ENCODE measurements around the gene TMC7.

Gene TMC7

DNA sequence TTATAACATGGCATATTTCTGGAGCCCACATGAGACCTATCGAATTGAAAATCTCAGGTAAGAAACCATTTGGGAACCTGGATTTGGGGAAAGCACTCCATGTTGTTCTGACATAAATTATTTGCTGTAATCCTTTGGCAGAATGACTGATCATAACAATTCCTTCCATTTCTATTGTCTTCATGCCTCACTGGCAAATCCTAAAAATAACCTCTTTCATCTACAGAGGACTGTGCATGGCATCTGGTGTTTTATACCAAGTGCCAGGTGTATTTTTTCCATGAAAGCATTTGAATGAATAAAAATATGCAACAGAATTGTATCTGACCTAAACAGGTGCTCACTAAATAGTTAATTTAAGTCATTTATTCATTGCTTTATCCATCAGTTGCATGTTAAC is 50.0 kb downstream of the TMC7 start:
- DNase-seq: no peak

DNA sequence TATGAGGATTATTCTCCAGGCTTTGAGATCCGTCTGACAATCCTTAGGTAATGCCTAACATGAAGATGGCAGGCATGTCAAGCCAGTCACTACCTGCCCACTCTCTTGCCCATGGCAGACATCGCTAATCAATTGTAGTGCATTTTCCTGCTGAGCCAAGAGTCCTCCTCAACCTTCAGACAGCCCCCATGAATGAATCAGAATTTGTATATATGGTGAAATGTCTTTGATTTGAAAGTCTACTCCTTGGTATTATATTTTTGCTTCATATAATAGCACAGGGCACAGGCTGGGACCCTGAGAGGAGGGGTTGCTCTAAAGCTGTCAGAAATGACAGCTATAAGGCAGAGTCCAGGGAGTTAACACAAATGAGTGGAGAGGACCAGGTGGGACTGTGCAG is 56.7 kb downstream of the TMC7 start:
- DNase-seq: no peak

DNA sequence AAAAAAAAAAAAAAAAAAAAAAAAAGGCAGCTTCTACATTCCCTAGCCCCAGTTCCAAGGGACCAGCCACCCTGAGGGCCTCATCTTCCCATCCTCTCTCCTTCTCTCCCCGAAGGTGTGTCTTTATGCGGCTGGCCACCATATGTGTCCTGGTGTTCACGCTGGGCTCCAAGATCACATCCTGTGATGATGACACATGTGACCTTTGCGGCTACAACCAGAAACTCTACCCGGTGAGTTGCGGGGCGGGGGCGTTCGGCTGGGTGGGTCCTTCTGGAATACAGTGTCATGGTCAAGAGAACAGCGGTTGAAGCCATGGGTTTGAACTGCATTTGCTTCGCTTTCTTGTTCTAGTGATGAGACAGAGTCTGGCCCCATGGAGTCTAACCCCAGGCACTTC is 61.0 kb downstream of the TMC7 start:
- DNase-seq: no peak

DNA sequence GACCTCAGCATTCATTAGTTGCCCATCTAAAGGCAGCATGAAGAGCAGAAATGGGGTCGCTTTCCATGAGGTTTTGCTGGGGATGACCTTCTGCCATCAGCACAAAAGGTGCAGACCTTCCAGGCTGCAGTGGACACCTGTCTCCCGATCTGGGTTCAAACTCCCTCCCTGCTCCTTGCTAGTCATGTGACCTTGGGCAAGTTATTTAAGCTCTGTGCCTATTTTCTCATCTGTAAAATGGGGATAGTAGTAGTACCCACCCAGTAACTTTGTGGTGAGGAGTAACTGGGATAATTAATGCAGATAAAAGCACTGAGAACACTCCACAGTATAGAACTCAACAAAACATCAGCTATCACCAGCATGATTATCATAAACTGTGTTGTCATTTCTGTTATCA is 62.3 kb downstream of the TMC7 start:
- DNase-seq: no peak

DNA sequence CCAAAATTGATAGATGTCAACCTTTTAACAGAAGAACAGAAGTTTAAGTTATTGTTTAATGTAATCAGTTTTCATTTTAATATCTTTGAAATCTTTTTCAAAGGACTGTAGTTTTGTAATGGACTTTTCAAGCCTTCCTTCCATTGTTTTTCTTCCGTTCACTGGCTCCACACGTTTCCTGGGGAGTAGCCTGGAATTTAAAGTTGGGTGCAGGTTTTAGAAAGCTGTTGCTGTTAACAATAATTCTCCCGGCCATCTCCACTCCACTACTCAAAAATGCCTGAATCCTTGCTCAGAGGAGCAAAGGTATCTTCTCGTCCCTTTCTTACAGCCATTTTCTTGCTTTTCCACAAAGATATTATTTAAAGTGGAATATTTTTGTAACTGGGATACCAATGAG is 79.0 kb downstream of the TMC7 start:
- DNase-seq: no peak

DNA sequence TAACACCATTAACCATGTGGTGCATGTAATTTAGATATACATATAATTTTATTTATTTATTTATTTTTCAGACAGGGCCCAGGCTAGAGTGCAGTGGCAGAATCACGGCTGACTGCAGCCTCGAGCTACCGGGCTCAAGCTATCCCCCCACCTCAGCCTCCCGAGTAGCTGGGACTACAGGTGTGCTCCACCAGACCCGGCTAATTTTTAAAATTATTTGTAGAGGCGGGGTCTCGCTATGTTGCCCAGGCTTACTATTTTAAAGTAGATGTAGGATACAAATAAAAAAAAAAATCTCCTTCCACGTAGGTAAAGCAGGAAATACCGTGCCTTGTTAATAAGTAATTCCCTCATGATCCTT is 83.2 kb downstream of the TMC7 start:
- DNase-seq: no peak

DNA sequence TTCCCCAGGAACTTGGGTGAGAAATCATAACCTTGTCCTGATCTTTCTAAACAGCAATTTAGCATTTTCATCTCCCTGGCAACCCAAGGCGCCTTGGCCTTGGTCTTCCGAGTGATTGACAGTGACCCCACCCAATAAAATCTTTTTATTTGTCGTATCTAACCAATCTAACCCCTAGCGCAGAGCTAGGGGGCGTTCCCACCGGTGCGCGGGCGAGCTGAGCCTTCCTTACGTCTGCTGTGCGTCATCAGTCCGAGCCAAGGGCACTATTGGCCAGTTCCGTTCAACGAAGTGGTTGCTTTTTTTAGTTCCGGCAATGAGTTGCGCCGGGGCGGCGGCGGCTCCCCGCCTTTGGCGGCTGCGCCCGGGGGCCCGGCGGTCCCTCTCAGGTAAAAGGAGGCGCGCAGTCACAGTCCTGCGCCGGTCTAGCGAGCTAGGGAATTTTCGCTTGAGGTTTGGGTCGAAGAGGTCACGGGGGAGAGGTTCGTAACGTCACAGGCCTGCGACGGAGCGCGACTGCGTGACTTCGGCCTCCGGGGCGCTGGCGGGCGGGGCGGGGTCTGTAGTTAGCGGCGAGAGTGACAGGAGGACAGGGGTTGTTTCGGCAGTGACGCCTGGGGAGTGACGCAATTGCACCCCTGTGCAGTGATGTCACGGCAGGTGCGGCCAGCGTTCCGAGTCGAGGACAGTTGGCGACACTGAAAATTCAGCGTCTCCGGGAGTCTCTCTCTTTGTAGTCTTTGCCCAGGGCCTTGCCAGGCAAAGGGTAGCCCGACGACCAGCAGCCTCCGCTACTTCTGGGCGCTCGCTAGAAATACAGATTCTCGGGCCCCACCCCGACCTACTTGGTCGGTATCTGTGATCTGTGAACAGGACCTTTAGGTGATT is 83.9 kb downstream of the TMC7 start, which contains the start of gene COQ7:
TSS of gene COQ7 (plus strand) at position 266 of the 888 bp plus-strand sequence. CDS start at position 317, 51 bp downstream.
- DNase-seq: peak; percentile 97

DNA sequence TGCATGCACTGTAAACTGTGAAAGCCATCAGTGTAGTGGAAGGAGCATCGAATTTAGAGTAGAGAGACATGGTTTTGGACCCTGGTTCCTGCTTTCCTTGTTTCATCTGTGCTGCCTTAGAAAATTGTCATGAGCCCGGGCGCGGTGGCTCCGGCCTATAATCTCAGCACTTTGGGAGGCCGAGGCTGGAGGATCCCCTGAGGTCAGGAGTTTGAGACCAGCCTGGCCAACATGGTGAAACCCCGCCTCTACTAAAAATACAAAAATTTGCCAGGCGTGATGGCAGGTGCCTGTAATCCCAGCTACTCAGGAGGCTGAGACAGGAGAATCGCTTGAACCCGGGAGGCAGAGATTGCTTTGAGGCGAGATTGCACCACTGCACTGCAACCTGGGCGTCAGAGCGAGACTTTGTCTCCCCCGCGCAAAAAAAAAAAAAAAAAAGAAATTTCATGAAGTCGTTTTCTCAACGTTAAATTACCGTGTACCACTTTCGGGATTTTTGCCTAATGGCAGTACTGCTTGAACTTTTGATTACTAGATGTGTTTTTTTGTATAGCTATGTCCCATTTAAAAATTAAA is 84.6 kb downstream of the TMC7 start:
- no peak for DNase-seq

DNA sequence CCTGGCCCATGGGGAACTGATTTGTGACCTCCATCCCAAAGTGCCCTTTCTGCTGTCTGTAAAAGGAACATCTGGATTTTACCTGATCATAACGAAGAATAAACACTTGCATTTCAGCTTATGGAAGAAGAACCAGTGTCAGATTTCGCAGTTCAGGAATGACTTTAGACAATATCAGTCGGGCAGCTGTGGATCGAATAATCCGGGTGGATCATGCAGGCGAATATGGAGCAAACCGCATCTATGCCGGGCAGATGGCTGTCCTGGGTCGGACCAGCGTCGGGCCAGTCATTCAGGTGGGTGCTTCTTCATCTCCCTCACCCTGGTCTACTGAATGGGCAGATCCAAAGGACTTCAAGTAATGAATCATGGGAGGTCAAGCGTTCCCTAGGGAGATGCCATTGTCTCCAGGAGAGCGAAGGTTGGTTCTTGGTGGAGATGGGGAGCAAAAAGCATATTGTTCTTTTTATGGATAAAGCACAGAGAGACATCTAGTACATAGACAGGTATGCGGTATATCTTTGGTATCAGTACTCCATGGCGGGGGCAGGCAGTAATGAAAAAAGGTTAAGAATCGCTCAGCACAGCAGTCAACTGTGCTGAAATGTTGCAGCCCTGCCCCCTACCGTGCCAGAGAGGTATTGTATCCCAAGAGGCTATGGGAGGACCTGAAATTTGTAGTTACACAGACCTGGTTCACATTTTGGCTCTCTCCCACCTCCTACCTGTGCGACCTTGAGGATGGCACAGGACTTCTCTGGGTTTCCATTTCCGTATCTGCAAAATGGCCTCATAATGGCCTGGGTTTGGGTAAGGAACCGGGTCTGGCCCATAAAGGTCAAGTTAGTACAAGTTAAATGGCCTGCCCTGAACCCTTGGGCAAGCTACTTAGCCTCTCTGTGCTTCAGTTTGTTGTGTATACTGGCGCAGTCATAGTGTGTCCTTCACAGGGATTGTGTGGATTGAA is 88.4 kb downstream of the TMC7 start:
- peak; percentile 54 for DNase-seq

DNA sequence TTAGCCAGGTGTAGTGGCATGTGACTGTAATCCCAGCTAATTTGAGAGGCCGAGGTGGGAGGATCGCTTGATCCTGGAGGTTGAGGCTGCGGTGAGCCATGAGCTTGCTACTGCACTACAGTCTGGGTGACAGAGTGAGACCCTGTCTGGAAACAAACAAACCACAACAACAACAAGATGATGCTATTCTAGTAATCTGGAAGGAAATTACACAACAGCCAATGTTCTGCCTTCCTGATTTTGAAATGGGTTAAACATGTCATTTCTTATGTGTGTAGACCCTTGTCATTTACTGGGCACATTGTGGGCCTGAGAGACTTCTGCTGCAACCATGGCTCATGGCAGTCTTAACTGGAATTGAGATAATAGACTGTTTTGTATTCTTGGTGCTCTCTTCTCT is 89.6 kb downstream of the TMC7 start:
- no peak for DNase-seq

DNA sequence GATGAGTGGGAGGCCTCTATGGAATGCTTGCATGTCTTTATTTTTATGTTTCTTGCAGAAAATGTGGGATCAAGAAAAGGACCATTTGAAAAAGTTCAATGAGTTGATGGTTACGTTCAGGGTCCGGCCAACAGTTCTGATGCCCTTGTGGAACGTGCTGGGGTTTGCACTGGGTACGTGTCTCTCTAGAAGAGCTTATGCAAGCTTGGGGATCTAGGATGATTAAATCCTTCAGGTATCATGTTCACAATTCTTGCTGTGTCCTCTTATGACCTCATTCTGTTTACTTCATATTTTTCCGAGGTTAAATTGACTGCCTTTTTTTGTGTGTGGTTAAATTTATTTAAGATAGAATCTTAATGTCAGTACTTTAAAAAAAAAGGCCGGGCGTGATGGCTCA is 90.1 kb downstream of the TMC7 start:
- DNase-seq: no peak

DNA sequence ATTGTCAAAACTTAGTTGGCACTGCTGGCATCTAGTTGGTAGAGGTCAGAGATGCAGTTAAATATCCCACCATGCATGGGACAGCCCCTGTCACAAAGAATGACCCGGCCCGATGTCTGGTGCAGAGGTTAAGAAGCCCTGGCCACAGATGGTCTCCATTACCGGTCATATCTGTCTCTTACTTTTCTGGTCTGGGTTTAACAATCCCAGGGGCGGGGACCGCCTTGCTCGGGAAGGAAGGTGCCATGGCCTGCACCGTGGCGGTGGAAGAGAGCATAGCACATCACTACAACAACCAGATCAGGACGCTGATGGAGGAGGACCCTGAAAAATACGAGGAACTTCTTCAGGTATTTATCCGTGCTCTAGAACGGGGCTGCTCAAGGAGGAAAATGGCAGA is 91.8 kb downstream of the TMC7 start:
- no peak for DNase-seq

DNA sequence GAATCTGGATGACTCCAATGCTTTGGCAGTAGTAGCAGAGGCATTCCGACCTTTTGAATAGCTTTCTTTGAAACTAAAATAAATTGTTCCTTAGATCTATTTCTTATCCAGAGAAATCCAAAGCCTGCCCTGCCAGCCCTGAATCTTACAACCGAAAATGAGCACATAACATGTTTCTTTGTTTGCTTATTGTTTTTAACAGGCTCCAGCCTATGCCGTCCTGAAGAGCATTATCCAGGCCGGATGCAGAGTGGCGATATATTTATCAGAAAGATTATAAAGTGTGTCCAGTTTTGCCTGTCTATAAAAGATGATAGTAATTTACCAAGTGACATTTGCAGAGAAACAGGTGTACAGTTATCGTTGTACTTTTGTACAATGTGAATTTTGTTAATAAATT is 94.1 kb downstream of the TMC7 start:
- no peak for DNase-seq

DNA sequence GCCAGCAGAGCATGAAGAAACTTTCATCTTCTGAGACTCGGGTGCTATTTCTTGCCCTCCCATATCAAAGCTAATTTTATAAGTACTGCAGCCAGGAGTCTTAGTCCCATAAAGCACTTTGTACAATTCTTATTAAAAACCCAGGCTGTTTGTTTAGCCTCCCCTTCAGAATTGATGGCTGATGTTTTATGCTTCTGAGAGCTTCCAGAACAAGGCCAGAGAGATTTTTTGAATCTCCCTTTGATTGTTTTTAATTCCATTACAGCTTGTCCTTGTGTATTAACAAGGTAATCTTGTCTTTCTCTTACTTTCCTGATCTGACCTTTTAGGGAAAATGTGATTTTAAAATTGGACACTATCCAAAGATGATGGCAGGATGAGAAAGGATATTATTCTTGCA is 99.9 kb downstream of the TMC7 start:
- no peak for DNase-seq

DNA sequence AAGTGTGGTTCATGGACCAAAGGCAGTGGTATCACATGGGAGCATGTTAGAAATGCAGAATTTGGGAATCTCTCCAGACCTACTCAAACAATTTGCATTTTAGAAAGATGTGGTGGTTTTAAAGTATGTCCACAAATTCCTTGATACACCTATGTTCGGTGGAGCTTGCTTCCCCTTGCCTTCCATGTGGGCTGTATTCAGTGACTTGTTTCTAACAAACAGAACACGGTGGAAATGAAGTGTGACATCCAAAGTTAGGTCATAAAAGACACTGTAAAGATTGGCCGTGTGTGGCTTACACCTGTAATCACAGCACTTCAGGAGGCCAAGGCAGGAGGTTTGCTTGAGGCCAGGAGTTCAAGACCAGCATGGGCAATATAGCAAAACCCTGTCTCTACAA is 100.4 kb downstream of the TMC7 start:
- no peak for DNase-seq

DNA sequence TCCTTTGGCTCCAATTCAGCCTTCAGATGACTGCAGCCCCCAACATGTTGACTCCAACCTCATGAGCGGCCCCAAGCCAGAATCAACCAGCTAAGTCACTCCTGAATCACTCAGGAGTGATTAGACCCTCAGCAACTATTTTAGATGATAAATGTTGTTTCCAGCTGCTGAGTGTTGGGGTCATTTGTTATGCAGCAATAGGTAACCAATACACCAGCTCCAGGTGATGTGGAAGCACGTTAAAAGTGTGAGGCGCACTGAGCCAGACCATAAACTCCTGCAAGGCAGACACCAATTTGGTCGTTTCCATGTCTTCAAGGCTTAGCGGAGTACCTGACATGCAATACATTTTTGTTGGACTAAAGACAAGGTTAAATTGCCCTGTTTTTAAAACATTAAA is 101.1 kb downstream of the TMC7 start:
- no peak for DNase-seq

DNA sequence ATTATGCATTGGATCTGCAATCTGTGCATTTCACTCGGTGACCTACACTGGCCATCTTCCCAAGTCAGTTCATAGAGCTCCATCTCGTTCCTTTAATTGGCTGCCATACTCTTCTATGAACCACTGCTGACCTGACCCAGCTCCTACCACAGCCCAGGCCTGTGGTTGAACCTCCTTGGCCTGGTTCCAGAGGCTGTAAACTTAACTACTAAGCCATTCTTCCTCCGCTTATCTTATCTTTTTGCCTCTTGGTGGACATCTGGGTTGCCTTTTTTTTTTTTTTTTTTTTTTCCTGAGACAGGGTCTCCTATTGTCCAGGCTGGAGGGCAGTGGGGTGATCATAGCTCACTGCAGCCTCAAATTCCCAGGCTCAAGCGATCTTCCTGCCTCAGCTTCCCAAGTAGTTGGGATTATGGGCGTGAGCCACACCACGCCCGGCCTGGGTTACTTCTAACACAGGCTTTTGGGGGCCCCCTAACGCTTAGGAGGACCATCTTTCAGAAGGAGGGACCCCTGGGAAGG is 102.0 kb downstream of the TMC7 start:
- DNase-seq: no peak

DNA sequence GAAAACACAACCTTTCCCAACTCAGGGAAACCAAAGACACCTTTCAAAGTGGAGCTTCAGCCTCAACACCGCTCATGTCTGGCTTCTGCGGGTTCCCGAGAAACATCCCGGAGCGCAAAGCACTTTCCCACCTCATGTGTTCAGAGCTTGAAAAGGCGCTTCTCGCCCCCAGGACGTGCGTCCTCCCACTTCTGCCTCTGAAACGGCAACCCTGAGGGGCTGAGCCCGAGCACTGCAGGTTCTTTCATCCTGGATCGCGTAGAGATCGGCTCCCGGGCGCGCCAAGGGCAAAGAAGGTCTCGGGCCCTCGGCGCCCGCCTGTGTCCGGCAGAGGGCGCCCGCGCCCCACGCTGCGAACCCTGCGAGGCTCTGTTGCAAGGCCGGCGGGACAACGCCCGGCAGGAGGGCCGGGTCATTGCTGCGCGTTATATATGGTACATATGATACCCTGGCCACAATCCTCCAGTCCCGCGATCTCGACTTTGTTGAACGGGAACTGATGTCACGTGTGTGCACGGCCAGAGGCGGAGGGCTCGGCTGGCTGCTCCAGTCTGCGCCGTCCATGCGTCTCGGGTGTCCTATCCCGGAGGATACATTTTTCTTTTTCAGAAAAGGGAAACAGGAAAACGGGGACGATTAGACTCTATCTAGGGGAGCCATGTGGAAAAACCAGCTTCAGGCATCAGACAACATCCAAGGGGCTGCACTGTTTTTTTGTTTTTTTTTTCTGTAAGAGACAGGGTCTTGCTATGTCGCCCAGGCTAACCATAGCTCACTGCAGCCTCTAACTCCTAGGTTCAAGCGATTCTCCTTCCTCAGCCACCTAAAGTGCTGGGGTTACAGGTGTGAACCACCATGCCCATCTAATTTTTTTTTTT is 102.8 kb downstream of the TMC7 start:
- DNase-seq: peak; percentile 69

DNA sequence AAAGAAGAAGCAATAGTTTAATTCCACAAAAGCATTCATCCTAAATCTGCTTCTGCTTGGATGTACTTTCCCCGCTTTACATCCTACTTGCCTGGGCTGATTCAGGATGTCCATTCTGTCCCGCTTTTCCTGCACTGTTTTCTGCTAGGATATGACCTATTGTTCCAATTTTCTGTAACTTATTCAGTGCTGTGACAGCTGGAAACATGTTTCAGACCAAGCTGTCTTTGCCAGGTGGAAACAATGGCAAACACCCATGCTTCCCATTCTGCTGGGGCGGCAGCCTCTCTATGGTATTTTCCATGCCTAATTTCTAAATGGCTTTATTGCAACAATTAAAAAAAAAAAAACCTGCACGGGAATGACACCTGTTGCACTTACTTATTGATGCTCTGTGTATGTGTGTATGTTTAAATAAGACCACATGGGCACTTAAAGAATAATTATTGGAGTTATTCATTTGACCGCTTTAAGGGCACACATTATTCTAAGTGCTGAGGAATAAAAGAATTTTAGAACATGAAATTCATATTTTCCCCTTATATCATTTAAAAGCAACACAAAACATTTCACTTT is 104.7 kb downstream of the TMC7 start:
- DNase-seq: no peak

DNA sequence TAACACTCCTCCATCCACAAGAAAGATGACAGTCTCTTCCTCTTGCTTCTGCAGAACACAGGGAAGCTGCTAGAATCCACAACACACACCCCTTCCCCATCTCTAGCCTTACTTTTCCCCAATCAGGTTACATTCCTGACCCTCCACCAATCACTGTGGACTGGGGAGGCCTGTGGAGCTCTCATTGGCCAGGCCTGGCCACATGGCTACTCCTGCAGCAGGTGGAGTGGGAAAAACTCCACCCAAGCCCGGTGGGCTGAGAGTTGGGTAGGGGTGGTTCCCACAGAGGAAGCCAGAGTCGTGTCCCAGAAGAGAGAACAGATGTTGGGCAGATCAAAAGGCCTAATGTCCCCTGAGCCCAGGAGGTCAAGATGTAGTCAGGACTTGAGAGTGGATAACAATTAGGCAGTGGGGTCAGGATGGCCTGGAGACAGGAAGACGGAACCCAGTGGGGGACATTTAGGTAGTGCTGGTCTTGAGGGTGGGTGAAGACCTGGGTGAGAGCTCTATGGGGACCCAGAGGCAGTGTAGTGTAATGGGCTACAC is 105.7 kb downstream of the TMC7 start:
- no peak for DNase-seq

DNA sequence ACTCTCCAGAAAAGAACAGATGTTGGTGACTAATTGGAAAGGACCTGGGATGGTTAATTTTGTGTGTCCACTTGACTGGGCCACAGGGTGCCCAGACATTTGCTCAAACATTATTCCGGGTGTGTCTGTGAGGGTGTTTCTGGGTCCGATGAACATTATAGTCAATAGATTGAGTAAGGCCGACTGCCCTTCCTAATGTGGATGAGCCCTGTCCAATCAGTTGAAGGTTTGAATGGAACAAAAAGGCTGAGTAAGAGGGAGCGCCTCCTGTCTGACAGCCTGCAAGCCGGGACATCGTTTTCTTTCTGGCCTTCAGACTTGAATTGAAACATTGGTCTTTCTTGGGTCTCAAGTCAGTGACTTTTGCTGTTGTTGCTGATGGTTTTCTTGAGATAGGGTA is 107.2 kb downstream of the TMC7 start:
- no peak for DNase-seq

All from NCI-H1694 (cell line).